Stimulated activated CD4-positive, alpha-beta T cell treated with anti-CD3 and anti-CD28 coated beads, Interleukin-2, amount 100 ng/mL, for 48 hours (primary cell): ENCODE data around the gene TMSB4X.
"Not testable (repeated sequence)": the region's sequence is repeated elsewhere in the genome, so short reads cannot be mapped to it uniquely, and the experiment has no call there.

Source experiments
- DNase-seq, 2 donors: peaks; one replicate each; pipeline ENCODE4 v3.0.0-alpha.2; 2020

The TMSB4X gene

GRCh38 chrX:12974796-12975669 is at the start of gene TMSB4X:
TSS of gene TMSB4X (plus strand) at chrX:12975110.
- peak; percentile 67 to 76 for DNase-seq

- DNase-seq = no peak
These were observed 45.2 kb upstream of the TMSB4X start for GRCh38 chrX:12929701-12930100.

GRCh38 chrX:12930150-12930549 is 44.8 kb upstream of the TMSB4X start:
- no peak for DNase-seq

- DNase-seq = no peak
These were observed 42.7 kb upstream of the TMSB4X start for GRCh38 chrX:12932244-12932643.

- no peak for DNase-seq
These were observed 40.1 kb upstream of the TMSB4X start for GRCh38 chrX:12934850-12935249.

GRCh38 chrX:12936947-12937346 is 38.0 kb upstream of the TMSB4X start:
- DNase-seq = no peak

GRCh38 chrX:12940471-12940870 is 34.4 kb upstream of the TMSB4X start:
- DNase-seq = not testable (repeated sequence)

- DNase-seq = not testable (repeated sequence)
These were observed 31.3 kb upstream of the TMSB4X start for GRCh38 chrX:12943592-12943991.

- DNase-seq = not testable (repeated sequence)
These were observed 30.5 kb upstream of the TMSB4X start for GRCh38 chrX:12944452-12944851.

GRCh38 chrX:12945494-12945893 is 29.4 kb upstream of the TMSB4X start:
- DNase-seq = no peak

- DNase-seq = no peak
These were observed 28.5 kb upstream of the TMSB4X start for GRCh38 chrX:12946406-12946805.

- peak; percentile 76 to 80 for DNase-seq
These were observed 27.9 kb upstream of the TMSB4X start for GRCh38 chrX:12946838-12947544.

- DNase-seq = no peak
These were observed 27.2 kb upstream of the TMSB4X start for GRCh38 chrX:12947545-12948235.

- no peak for DNase-seq
These were observed 26.4 kb upstream of the TMSB4X start for GRCh38 chrX:12948495-12948894.

- no peak for DNase-seq
These were observed 25.5 kb upstream of the TMSB4X start for GRCh38 chrX:12949205-12949926.

GRCh38 chrX:12949927-12950656 is 24.8 kb upstream of the TMSB4X start:
- peak; percentile 80 to 82 for DNase-seq

GRCh38 chrX:12950851-12951594 is 23.9 kb upstream of the TMSB4X start:
- peak; percentile 54 to 59 for DNase-seq

GRCh38 chrX:12951595-12951975 is 23.3 kb upstream of the TMSB4X start:
- DNase-seq = no peak

- no peak for DNase-seq
These were observed 21.5 kb upstream of the TMSB4X start for GRCh38 chrX:12953420-12953819.

- no peak for DNase-seq
These were observed 20.5 kb upstream of the TMSB4X start for GRCh38 chrX:12954376-12954775.

GRCh38 chrX:12954981-12955380 is 19.9 kb upstream of the TMSB4X start:
- no peak for DNase-seq
